ENCODE results near the gene BNC2. TPM values are rescaled to one million over a fixed set of nuclear protein-coding genes. Genes with fewer than 3 reads are reported as not detected.

BNC2 gene
- total RNA-seq, 1 experiment from 2014 or later, result 43.6 TPM

GRCh38 chr9:16426716-16427115 is 443.8 kb downstream of the BNC2 start:
- H3K56ac ChIP-seq (ENCODE audit: insufficient read length, low read depth, low read length), result no peak overlapping the region
- no peak overlapping the region for H2BK5ac ChIP-seq (ENCODE audit: insufficient read length, low read length)
- H3K4me2 ChIP-seq (ENCODE audit: insufficient read depth, insufficient read length, low read length), result no peak overlapping the region
- H4K91ac ChIP-seq (ENCODE audit: insufficient read length, low read depth, low read length), result no peak overlapping the region
- no peak overlapping the region for H3K4ac ChIP-seq (ENCODE audit: low read depth, low read length)
- no peak overlapping the region for H3K14ac ChIP-seq (ENCODE audit: insufficient read depth, low read length)
- no peak overlapping the region for H3K27ac Mint-ChIP-seq
- H3K9me3 ChIP-seq (ENCODE audit: control insufficient read depth, low read depth, low read length), result no peaks in the 10 kb centered on the region
- no peaks in the 10 kb centered on the region for H3K79me2 ChIP-seq (ENCODE audit: insufficient read depth, low read length)
- no peaks in the 10 kb centered on the region for H3K27me3 Mint-ChIP-seq (ENCODE audit: low read depth)
- H2AK5ac ChIP-seq (ENCODE audit: insufficient read length, low read length), result no peak overlapping the region
- no peak overlapping the region for H2BK120ac ChIP-seq (ENCODE audit: low read depth, low read length, poor library complexity, severe bottlenecking)
- H4K5ac ChIP-seq (ENCODE audit: insufficient read length, low read depth, low read length), result no peak overlapping the region
- no peak for DNase-seq
- H3K27me3 ChIP-seq (ENCODE audit: insufficient read depth, low read length), result no peaks in the 10 kb centered on the region
- H3K23ac ChIP-seq (ENCODE audit: insufficient read length, low read depth, low read length), result no peak overlapping the region
- no peaks in the 10 kb centered on the region for H4K20me1 ChIP-seq (ENCODE audit: control insufficient read depth, insufficient read depth, insufficient read length)
- no peak overlapping the region for H3T11ph ChIP-seq (ENCODE audit: low read length)
- peaks cover 29 to 39% of the 10 kb centered on the region in 2 experiments for H3K4me1 Mint-ChIP-seq
- H2AFZ ChIP-seq (ENCODE audit: low read length), result no peak overlapping the region
- no peak overlapping the region for H2BK12ac ChIP-seq (ENCODE audit: insufficient read length, low read depth, low read length)
- no peak overlapping the region for H3K9ac ChIP-seq (ENCODE audit: extremely low read depth, insufficient read length, low read length)
- H2BK20ac ChIP-seq (ENCODE audit: low read depth, low read length, poor library complexity, severe bottlenecking), result no peak overlapping the region
- H3K27ac ChIP-seq (ENCODE audit: insufficient read length, low read depth, low read length), result no peak overlapping the region
- H3K23me2 ChIP-seq (ENCODE audit: insufficient read length, low read depth, low read length, poor library complexity, severe bottlenecking), result no peaks in the 10 kb centered on the region
- no CpG with 5 or more reads among the region's 2 CpGs for WGBS (ENCODE audit: extremely low coverage, insufficient read length, low lambda C conversion rate)
- H2BK15ac ChIP-seq (ENCODE audit: low read depth, low read length), result no peak overlapping the region
- H4K8ac ChIP-seq (replicated peaks; ENCODE audit: insufficient read length, low read depth, low read length), result no peak overlapping the region
- no peaks in the 10 kb centered on the region for H3K9me3 Mint-ChIP-seq
- H3K18ac ChIP-seq (ENCODE audit: insufficient read length, low read depth, low read length), result no peak overlapping the region
- H3K79me1 ChIP-seq (ENCODE audit: insufficient read depth, low read depth, low read length, poor library complexity, severe bottlenecking), result no peaks in the 10 kb centered on the region
- no peak overlapping the region for H3K4me3 Mint-ChIP-seq
- H3K4me1 ChIP-seq (ENCODE audit: insufficient read depth, low read length), result peaks cover 4% of the 10 kb centered on the region; the same call in 1 of the 2 replicates
- no peak for TF ChIP-seq CTCF (conservative IDR thresholded peaks at IDR 0.05)
- H3K36me3 Mint-ChIP-seq (ENCODE audit: insufficient read depth in 1 of 3, low read depth in 3 of 3), result peaks cover 0 to 7% (median 0%) of the 10 kb centered on the region in 3 experiments; a peak in 1 of 7 replicates

Data from H9 (cell line).